ENCODE measurements around the gene EMX1.

The EMX1 gene

GRCh38 chr2:72961036-72961720 is 43.9 kb downstream of the EMX1 start:
- DNase-seq, result no peak

- DNase-seq, result peak; percentile 61
These were observed 44.6 kb downstream of the EMX1 start for GRCh38 chr2:72961853-72962468.

GRCh38 chr2:72962911-72963310 is 45.6 kb downstream of the EMX1 start:
- DNase-seq, result no peak

- no peak for DNase-seq
These were observed 46.3 kb downstream of the EMX1 start for GRCh38 chr2:72963423-72964145.

- DNase-seq, result no peak
These were observed 46.8 kb downstream of the EMX1 start for GRCh38 chr2:72964146-72964525.

GRCh38 chr2:72965016-72965415 is 47.7 kb downstream of the EMX1 start:
- no peak for DNase-seq

GRCh38 chr2:72965770-72966450 is 48.6 kb downstream of the EMX1 start:
- no peak for DNase-seq

- no peak for DNase-seq
These were observed 51.0 kb downstream of the EMX1 start for GRCh38 chr2:72968286-72968685.

- DNase-seq, result no peak
These were observed 52.4 kb downstream of the EMX1 start for GRCh38 chr2:72969706-72970105.

- DNase-seq, result peak; percentile 23
These were observed 53.7 kb downstream of the EMX1 start for GRCh38 chr2:72971036-72971435.

GRCh38 chr2:72972352-72973136 is 55.2 kb downstream of the EMX1 start:
- DNase-seq, result no peak

- DNase-seq, result no peak
These were observed 55.8 kb downstream of the EMX1 start for GRCh38 chr2:72973137-72973535.

- DNase-seq, result peak; percentile 4
These were observed 56.5 kb downstream of the EMX1 start for GRCh38 chr2:72973566-72974435.

- DNase-seq, result no peak
These were observed 57.1 kb downstream of the EMX1 start for GRCh38 chr2:72974436-72974754.

GRCh38 chr2:72975017-72975416 is 57.7 kb downstream of the EMX1 start:
- no peak for DNase-seq

- peak; percentile 94 for DNase-seq
These were observed 62.6 kb downstream of the EMX1 start for GRCh38 chr2:72979896-72980295.

- no peak for DNase-seq
These were observed 63.4 kb downstream of the EMX1 start for GRCh38 chr2:72980535-72981217.

- no peak for DNase-seq
These were observed 64.2 kb downstream of the EMX1 start for GRCh38 chr2:72981536-72981935.

- DNase-seq, result no peak
These were observed 64.9 kb downstream of the EMX1 start for GRCh38 chr2:72982219-72982618.

GRCh38 chr2:72982781-72983499 is 65.6 kb downstream of the EMX1 start:
- DNase-seq, result no peak
